Stimulated activated CD8-positive, alpha-beta memory T cell treated with anti-CD3 and anti-CD28 coated beads, Interleukin-7, amount 100 ng/mL, for 1 hour (primary cell): ENCODE measurements around the gene TRIO.
A peak's percentile ranks its signal among the peaks of the same experiment; 100 is the strongest.

ENCODE experiments used
- DNase-seq, 2 donors: peaks; one replicate each; pipeline ENCODE4 v3.0.0-alpha.2; 2020; ENCODE audit warnings: low read depth in 2 of 2

TRIO gene

DNA sequence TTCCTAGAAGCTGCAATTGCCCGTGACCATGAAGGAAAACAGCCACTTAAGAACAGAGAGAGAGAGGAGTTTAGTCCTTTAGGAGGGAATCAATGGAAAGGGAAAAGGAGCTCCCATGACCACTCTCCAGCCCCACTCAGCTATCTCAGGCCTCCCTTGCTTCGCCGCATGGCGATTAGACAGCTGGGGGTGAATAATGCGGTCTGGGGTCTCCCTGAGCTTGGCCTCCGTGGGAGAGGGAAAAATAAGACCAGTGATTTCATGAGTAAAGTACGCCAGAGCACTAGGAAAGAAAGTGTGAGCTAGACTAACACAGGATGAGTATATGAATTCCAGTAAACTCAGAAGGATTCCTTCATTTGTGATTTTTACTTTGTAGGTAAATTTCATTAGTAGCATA, 180.3 kb downstream of the TRIO start:
- no peak for DNase-seq

GRCh38 chr5:14325369-14325768, 182.2 kb downstream of the TRIO start:
- no peak for DNase-seq

DNA sequence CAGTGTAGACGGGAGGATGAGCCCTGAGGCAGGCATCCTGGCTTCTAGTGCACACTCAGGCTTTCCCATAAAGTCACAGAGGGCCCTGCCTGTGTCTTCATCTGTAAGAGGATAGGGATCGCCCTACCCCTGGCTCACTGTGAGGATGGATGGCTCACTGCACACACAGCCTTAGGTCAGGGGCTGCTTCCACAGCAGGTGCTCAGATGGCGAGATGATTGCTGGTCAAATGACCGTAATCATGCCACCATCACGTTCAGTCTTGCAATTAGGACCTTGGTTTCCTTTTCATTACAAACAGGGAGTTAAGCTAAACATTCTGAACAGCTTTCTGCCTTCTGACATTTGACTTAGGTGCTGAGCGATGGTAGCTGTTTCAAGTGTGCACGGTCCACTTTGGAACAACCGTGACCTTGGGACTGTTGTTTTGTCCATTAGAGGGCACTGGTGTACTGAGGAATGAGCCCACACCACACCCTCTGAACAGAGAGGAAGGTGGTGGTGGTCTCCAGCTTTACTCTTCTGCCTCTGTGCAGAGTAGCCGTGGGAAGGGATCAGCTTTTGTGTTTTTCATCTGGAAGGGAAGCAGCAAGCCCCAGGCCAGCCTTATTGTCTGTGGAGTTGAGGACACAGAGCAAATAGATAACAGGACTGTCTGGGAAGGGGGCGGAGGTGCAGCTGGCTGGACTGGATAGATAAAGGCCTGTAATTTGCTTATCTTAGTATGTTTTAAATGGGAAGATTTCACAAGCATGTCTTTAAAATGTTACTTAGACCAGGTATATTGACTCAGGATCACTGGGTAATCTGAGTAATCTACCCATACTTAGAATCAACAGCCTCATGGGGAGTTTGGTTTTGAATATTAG, 183.1 kb downstream of the TRIO start:
- DNase-seq: no peak

- DNase-seq: no peak
Observed at GRCh38 chr5:14327624-14328023, 184.5 kb downstream of the TRIO start.

GRCh38 chr5:14328144-14328543, 185.0 kb downstream of the TRIO start:
- no peak for DNase-seq

DNA sequence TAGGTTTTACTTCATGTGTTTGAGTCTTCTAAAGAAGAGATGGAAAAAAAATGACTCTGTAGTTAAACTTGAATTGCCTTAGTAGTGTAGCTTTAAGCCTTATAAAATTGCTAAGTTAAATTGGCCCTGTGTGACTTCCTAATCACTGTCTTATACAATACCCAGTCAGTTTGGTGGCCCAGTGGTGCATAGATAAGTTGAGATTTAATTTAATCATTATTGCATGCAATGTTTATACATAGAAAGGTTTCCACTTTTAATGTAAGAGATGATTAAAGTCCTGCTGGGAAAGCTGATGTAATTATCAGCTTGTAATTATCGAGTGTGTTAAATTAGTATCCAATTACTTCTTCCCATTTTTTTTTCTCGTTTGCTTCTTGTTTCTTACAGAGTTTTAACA, 187.1 kb downstream of the TRIO start:
- no peak for DNase-seq

DNA sequence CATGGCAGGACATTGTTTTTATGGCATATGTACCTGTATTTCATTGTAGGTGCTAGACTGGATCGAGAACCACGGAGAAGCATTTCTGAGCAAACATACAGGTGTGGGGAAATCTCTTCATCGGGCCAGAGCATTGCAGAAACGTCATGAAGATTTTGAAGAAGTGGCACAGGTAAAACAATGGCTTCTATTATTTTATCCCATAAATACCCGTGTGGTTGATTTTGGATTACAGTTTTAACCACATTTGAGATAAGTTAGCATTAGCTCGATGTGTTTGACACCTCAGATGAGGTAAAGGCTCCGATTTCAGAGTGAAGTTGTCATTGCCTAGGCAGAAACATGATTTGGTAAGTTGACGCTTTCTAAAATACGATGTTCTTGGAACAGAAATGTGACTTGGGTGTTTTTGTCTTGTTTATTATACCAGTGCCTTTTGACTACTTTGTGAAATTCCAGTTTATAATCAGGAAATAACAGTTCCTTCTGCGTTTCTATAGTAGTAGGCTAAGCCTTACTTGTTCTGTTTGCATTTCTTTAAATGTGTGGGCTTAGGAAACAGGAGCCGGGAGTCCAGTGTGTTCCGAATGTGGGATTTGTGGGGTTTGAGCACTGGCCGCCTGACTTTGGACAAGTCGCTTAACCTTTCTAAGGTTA, 187.7 kb downstream of the TRIO start:
- DNase-seq: no peak

- DNase-seq: no peak
Observed at GRCh38 chr5:14331386-14331781, 188.2 kb downstream of the TRIO start.

- DNase-seq: no peak
Observed at GRCh38 chr5:14332038-14332631, 189.0 kb downstream of the TRIO start.

DNA sequence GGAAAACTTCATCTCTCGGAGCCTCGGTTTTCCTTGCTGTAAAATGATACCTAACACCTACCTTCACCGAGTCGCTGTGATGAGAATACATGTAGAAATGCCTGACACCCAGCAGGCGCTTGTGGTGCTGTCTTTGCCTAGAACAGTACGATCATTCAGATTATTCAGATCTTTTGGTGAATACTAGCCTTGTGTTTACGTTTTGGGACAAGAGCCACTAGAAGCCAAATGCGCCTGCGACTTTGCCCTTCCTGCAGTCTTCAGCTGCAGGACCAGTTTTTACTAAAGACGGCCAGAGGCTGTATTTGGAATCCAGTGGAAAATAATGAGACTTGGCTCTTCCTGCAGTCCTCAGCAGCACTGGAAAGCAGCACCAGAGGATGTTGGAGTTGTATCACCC, 189.6 kb downstream of the TRIO start:
- DNase-seq: no peak

DNA sequence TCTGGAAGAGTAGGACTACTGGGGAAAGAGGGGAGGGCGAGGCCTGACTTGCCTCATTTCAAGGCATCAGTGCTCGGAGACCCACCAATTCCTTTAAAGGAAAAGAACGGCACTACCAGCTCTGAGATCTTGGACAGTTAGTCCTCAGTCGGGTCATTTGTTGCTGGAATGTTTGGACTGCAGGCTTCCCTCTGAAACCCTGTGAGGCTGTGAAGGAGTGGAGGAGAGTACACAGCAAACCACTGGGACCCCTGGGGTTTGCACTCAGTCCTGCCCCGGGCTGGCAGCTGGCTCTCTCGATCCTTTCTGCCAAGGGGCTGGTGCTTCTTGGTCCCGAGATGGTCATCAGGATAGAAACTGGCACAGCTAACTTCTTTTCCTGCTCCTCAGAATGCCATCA, 194.5 kb downstream of the TRIO start:
- no peak for DNase-seq

DNA sequence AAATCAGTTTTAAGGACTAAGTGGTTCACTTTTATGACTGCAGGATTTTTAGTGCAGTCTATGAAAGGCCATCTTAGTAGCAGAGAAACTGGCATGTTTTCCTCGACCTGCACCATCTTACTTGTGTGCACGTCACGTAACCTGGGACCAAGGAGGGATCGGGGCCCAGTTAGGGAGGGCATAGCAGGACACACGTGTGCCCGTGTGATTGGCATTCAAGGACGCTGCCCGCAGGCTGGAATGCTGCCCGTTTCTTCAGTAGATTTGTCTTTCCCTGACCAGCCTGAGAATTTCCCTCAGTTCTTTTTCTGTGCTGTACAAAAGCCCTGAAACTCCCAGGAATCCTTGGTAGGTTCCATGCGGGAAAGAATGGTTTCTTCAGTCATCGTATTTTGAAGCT, 196.3 kb downstream of the TRIO start:
- no peak for DNase-seq

- no peak for DNase-seq
Observed at GRCh38 chr5:14341571-14342230, 198.6 kb downstream of the TRIO start.

DNA sequence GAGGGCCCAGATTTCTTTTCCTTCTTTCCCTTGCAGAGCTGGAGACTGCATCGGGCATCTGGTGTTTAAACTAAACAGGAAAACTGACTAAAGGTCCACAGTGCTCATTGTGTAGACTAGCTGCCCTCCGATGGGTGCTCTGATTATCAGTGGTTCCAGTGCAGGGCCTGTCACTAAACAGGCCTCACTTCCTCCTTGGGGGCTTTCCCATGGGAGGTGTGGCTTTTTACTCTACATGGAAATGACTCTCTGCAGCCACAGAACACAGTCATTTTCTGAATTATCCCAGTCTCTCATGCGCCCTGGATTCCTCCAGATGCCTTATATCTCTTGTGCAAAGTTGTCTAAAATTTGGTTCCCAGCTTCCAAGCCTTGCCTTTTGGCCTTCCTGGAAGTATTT, 199.2 kb downstream of the TRIO start:
- DNase-seq: no peak

- DNase-seq: no peak
Observed at GRCh38 chr5:14343376-14343775, 200.2 kb downstream of the TRIO start.

GRCh38 chr5:14347522-14347921, 204.4 kb downstream of the TRIO start:
- DNase-seq: no peak

- no peak for DNase-seq
Observed at GRCh38 chr5:14348142-14348541, 205.0 kb downstream of the TRIO start.

- no peak for DNase-seq
Observed at GRCh38 chr5:14349029-14349428, 205.9 kb downstream of the TRIO start.

DNA sequence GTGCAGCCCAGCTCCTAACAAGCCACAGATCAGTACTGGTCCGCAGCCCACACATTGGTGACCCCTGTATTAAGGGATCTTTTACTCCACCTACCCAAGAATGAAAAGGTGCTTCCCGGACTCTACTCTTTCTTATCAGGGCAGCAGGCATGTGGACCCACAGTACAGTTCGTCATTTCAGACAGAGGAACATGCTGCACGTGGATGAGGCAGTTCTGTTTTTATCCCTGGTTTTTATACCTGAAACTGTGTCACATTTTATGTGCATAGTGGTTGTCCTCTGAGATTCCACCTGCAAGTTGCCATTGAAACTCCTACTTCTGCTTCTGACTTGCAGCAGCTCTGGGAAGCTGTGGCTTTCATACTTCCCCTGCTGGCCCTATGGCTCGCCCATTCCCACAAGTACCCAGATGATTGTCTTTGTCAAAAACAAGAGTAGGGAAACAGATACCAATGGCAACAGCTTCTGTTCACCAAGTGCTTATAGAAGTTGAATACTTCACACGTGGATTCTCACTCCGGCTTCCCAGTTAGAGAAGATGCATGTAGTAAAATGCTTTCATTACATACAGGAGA, 208.0 kb downstream of the TRIO start:
- DNase-seq: no peak

GRCh38 chr5:14351845-14352712, 208.9 kb downstream of the TRIO start:
- peak; percentile 12 to 16 for DNase-seq
